HG03064 (cell line): Measurements from ENCODE around the gene E4F1.
"Not testable (repeated sequence)": the region's sequence is repeated elsewhere in the genome, so short reads cannot be mapped to it uniquely, and the experiment has no call there.

Experiments used
- ATAC-seq: cut with Tn5 transposase; IDR thresholded peaks from one replicate; pipeline ENCODE4 v1.9.1; 2021; ENCODE audit warnings: low read depth; ENCODE audit not compliant: unreplicated experiment

E4F1 gene

GRCh38 chr16:2240331-2240730 lies 16.9 kb downstream of the E4F1 start:
- not testable (repeated sequence) for ATAC-seq

- ATAC-seq, result no peak
Measured at GRCh38 chr16:2242598-2242997, 19.2 kb downstream of the E4F1 start.

- no peak for ATAC-seq
Measured at GRCh38 chr16:2243031-2243528, 19.7 kb downstream of the E4F1 start.

DNA sequence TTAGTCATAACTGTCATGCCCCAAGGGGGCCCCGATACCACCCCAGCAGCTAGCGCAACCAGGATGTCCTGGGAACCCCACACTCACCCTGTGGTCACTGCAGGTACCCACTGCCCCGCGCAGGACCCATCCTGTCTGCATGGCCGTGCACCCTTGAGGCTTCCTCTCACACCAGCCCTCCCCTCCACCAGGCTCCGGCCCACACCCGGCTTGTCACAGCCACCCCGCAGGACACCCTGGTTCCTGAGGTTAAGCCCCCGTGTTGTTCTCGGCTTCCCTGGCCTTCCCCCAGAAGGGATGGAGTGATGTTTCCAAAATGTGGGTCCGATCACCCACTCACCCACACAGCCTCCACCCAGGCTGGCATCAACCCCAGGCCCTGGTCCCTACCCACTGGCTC lies 20.4 kb downstream of the E4F1 start:
- no peak for ATAC-seq

GRCh38 chr16:2244301-2244700 lies 20.9 kb downstream of the E4F1 start:
- ATAC-seq, result no peak

GRCh38 chr16:2244926-2245795 lies 21.8 kb downstream of the E4F1 start:
- no peak for ATAC-seq

DNA sequence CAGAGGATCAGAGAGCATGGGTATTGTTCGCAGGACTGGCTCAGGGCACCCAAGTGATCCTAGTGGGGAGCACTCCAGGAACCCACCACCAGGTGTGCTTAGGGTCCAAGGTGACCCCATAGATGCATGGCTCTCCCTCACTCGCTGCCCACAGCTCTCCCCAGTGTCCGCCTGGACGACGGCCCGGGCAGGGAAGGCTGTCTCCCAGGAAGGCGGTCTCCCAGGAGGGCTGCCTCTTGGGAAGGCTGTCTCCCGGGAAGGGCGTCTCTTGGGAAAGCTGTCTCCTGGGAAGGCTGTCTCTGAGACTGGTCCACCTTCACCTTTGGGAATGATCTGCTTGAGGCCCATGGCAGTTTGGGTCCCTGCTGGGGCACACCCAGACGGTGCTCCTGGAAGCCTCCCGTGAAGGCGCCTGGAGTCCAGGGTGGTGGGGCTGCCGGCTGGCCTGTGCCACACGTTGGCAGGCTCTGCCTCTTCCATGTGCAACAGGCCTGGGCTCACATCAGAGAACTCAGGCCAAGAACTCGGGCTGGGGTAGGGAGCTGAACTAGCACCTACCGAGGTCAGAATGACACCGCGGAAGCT lies 23.0 kb downstream of the E4F1 start:
- no peak for ATAC-seq

GRCh38 chr16:2250652-2251295 lies 27.4 kb downstream of the E4F1 start:
- ATAC-seq, result peak; percentile 6

DNA sequence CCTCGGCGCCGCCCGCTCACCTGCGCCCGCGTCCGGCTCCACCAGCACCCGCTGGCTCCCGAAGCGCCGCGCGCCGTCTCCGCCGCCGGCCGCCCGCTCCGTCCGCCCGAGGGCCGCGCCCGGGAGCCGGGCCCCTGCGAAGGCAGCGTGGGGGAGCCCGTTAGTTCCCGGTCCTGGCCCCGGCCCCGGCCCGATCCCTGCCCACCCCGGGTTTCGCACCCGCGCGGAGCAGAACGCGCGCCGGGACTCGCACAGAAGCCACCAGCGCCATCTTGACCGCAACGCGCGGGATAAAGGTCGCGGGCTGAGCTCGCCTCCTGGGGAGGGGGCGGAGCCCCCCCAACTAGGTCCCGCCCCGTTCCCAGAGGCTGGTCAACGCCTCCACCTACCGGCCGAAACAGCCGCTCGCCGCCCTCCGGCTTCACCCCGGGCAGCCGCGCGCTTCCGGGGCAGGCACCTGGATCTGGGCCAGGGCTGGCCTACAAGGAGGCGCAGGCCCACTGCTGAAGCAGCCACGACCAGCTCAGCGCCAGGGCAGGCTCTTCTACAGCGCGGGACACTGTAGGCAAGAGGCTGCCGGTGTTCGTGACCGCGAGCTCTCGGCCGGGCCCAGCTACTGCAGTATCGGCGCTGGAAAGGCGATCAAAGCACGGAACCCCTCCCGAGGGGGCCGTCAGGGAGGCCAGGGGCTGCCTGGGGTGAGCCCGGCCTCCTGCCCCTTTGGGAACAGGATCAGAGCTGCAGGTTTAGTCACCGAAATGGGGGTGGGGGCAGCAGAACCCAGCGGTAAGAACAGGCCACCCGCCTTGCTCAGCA lies 28.1 kb downstream of the E4F1 start, which contains the start of gene ECI1:
TSS of gene ECI1 (minus strand) at position 292 of the 816 bp plus-strand sequence. CDS start at position 271, 21 bp downstream.
- ATAC-seq, result peak; percentile 79

DNA sequence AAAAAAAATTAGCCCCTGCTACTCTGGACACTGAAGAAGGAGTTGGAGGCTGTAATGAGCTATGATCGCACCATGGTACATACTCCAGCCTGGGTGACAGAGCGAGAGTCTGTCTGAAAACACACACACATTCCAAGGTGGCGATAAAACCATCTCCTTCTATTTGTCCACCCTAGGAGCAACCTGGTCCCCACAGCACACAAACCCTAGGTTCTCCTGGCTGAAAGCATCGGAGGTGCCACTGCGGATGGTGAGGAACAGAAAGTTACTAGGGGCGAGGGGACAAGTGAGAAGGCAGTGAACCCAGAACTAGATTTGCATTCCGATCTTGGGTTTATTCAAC lies 29.4 kb downstream of the E4F1 start:
- no peak for ATAC-seq

DNA sequence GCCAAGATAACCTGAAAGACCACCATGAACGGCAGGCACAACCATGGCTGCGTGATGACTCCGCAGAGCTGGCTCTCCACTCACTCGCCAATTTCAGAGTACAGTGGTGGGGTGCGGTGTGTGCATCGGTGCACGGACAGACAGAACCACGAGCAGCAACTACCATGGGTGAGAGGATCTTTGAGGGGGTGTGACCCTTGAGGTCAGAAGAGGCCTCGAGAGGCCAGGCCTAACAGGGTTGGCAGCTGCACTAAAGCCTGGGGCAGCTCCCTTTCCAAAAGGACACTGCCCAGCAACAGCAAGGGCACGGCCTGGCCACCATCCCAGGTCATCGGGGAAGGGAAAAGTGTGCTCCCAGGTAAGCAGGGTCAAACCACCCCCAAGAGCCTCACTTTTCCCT lies 29.9 kb downstream of the E4F1 start:
- no peak for ATAC-seq

DNA sequence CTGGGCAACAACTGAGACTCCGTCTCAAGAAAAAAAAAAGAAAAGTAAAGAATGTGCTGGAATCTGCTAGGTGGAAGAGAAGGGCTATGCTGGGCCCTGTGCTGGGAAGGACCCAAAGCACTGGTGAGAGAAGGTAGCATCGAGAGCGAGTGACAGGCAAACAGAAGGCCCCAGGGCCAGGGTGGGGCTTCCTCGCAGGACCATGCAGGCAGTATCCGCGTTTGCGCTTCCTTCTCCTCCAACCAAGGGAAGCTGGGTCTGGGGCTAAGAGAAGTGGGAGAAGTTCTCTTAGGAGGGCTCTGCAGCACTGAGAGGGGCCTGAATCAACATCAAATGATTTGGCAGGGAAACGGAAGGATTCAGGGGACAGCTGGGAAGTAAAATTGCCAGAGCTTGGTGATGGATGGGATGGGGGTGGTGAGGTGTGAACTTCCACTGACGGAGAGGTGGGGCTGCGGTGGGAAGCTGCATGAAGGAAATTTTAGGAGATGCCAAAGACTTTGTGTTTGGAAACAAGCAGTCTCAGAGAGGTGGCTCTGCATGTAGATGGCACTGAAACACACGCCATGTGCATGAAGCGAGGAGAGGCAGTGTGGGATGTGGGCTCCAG lies 33.2 kb downstream of the E4F1 start:
- ATAC-seq, result no peak

GRCh38 chr16:2257726-2258125 lies 34.3 kb downstream of the E4F1 start:
- ATAC-seq, result no peak

DNA sequence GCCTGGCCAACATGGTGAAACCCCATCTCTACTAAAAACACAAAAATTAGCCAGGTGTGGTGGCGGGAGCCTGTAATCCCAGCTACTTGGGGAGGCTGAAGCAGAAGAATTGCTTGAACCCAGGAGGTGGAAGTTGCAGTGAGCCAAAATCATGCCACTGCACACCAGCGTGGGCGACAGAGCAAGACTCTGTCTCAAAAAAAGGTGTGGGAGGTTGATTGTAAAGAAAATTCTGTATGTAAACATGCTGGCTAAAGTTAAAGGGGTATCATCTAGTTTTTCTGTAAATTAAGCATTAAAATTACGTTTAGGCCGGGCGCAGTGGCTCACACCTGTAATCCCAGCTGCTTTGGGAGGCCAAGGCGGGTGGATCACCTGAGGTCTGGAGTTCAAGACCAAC lies 35.1 kb downstream of the E4F1 start:
- not testable (repeated sequence) for ATAC-seq

GRCh38 chr16:2260250-2260649 lies 36.9 kb downstream of the E4F1 start:
- ATAC-seq, result no peak

GRCh38 chr16:2263026-2263425 lies 39.6 kb downstream of the E4F1 start:
- ATAC-seq, result not testable (repeated sequence)

- not testable (repeated sequence) for ATAC-seq
Measured at GRCh38 chr16:2266887-2267286, 43.5 kb downstream of the E4F1 start.

DNA sequence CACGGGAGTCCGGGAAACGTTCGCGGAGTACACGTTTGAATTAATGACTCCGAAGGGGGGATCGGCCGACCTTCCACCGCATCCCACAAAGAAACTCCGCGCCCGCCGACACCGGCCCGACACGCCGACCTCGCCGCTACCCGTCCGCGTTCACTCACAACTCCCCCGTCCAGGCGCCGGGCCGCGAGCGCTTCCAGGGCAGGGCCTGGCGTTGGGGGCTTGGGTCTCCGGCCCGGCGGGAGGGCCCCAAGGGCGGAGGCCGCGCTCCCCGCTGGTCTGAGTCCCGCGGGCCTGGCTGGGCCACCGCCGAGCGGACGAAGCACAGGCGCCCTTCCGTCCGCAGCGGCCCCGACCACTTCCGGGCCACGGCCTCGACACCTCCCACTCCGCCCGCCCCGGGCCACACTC lies 44.1 kb downstream of the E4F1 start:
- ATAC-seq, result peak; percentile 35

DNA sequence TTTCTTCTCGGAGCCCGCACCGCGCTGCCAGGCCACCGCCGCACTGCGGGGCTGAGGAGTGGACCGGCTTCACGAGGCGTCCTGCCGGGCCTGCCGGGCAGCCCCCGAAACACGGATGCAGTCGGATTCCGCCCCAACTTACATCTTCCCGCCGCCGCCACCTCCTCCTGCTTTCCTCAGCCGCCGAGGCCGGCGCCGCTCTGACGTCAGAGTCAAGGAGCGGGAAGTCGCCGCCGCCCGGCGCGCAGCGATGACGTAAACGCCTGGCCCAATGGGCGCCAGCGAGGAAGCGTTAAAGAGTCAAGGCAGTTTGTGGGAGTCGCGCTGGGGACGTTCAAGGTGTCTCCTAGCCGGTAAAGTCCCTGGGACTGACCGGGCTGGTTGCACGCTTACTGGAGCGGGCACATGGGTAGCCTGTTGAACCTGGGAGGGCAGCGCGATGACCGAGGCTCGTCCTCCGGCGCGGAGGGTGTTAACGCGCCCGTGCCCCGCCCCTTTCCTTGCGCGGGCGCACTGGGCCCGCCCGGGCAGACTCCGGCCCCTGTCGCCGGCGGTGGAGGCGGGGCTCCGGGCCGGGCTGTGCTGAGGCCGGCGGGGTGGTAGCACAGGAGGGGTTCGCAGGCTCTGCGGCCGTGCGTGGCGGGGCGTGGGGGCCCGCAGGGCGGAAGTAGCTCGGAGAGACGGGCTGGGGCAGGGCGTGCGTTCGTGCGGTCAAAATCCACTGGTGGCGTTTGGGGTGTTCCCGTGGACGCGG lies 44.7 kb downstream of the E4F1 start, which contains the start of gene RNPS1:
TSS of gene RNPS1 (minus strand) at position 214 of the 754 bp plus-strand sequence. CDS start 3,483 bp downstream, outside the sequence.
- ATAC-seq, result peak; percentile 74
